Neuronal stem cell (in vitro differentiated cells): ENCODE data around the gene AUTS2.

Experiments used
- DNase-seq: peaks from one replicate; pipeline ENCODE4 v3.0.0-alpha.2; 2013; ENCODE audit warnings: low spot score
- H2AFZ ChIP-seq: one replicate; pipeline ENCODE4 v1.6.1; 2013; ENCODE audit warnings: mild to moderate bottlenecking, low read length, inconsistent platforms
- H2AK5ac ChIP-seq: 2 replicates; pipeline ENCODE4 v1.6.1; 2013; ENCODE audit warnings: low read depth, mild to moderate bottlenecking, inconsistent platforms, low read length, moderate library complexity, mixed read lengths
- H2BK120ac ChIP-seq: 2 replicates; pipeline ENCODE4 v1.6.1; 2013; ENCODE audit warnings: low read depth, mild to moderate bottlenecking, inconsistent platforms, low read length, moderate library complexity, mixed read lengths
- H2BK12ac ChIP-seq: one replicate; pipeline ENCODE4 v1.6.1; 2013; ENCODE audit warnings: low read length, inconsistent platforms
- H2BK15ac ChIP-seq: 2 replicates; pipeline ENCODE4 v1.6.1; 2013; ENCODE audit warnings: mild to moderate bottlenecking, low read length, inconsistent platforms, mixed read lengths
- H2BK5ac ChIP-seq: one replicate; pipeline ENCODE4 v1.6.1; 2013; ENCODE audit warnings: inconsistent platforms, mild to moderate bottlenecking, low read length, moderate library complexity
- H3K14ac ChIP-seq: one replicate; pipeline ENCODE4 v1.6.1; 2013; ENCODE audit warnings: low read length, inconsistent platforms
- H3K18ac ChIP-seq: 2 replicates; pipeline ENCODE4 v1.6.1; 2013; ENCODE audit warnings: low read length, inconsistent platforms
- H3K23ac ChIP-seq: 2 replicates; pipeline ENCODE4 v1.6.1; 2013; ENCODE audit warnings: low read depth, mild to moderate bottlenecking, mixed read lengths, low read length, inconsistent platforms; ENCODE audit not compliant: poor library complexity
- H3K27ac ChIP-seq: replicated peaks from 3 replicates; pipeline ENCODE4 v1.5.1; 2013; ENCODE audit warnings: low read length, inconsistent platforms
- H3K27me3 ChIP-seq, 3 experiments: 2 replicates each; pipeline ENCODE4 v1.6.1; 2013; ENCODE audit warnings: low read length in 3 of 3, mild to moderate bottlenecking in 2 of 3, inconsistent platforms in 1 of 3, low read depth in 1 of 3, mixed read lengths in 1 of 3, moderate library complexity in 1 of 3; ENCODE audit not compliant: control insufficient read depth in 3 of 3, insufficient read depth in 3 of 3
- H3K36me3 ChIP-seq, 2 donors: replicated peaks in 1 of 2; 2 replicates each; pipeline ENCODE4 v1.6.1; 2013; ENCODE audit warnings: low read length in 2 of 2; ENCODE audit not compliant: control insufficient read depth in 2 of 2, insufficient read depth in 2 of 2
- H3K4ac ChIP-seq: 2 replicates; pipeline ENCODE4 v1.6.1; 2013; ENCODE audit warnings: inconsistent platforms, mild to moderate bottlenecking, low read length, moderate library complexity
- H3K4me1 ChIP-seq, 2 donors: 1 replicate in 1 of 2; 2 replicates in 1 of 2; pipeline ENCODE4 v1.6.1; 2013; ENCODE audit warnings: low read length in 2 of 2, low read depth in 1 of 2; ENCODE audit not compliant: control insufficient read depth in 2 of 2, insufficient read depth in 1 of 2
- H3K4me2 ChIP-seq: one replicate; pipeline ENCODE4 v1.6.1; 2013; ENCODE audit warnings: mild to moderate bottlenecking, low read length, inconsistent platforms; ENCODE audit not compliant: insufficient read depth, poor library complexity, severe bottlenecking
- H3K4me3 ChIP-seq, 2 donors: 2 replicates each; pipeline ENCODE4 v1.5.1; 2013; ENCODE audit warnings: low read length in 2 of 2, mild to moderate bottlenecking in 2 of 2, inconsistent platforms in 1 of 2, moderate library complexity in 1 of 2
- H3K79me1 ChIP-seq: one replicate; pipeline ENCODE4 v1.6.1; 2013; ENCODE audit warnings: low read depth, mild to moderate bottlenecking, inconsistent platforms, low read length, moderate library complexity
- H3K9ac ChIP-seq: one replicate; pipeline ENCODE4 v1.6.1; 2013; ENCODE audit warnings: mild to moderate bottlenecking, low read depth, low read length, inconsistent platforms; ENCODE audit not compliant: poor library complexity
- H3K9me3 ChIP-seq, 2 donors: replicated peaks in 1 of 2; 2 replicates each; pipeline versions ENCODE3 to v1.6.1; 2013; ENCODE audit warnings: low read length in 2 of 2, mild to moderate bottlenecking in 2 of 2, inconsistent platforms in 1 of 2, low read depth in 1 of 2, mixed read lengths in 1 of 2, moderate library complexity in 1 of 2; ENCODE audit not compliant: control insufficient read depth in 2 of 2, insufficient read depth in 1 of 2
- H4K8ac ChIP-seq: one replicate; pipeline ENCODE4 v1.6.1; 2013; ENCODE audit warnings: low read depth, mild to moderate bottlenecking, inconsistent platforms, low read length, moderate library complexity
- H4K91ac ChIP-seq: one replicate; pipeline ENCODE4 v1.6.1; 2013; ENCODE audit warnings: low read length, low read depth, mild to moderate bottlenecking, inconsistent platforms; ENCODE audit not compliant: poor library complexity
- WGBS, 2 donors: extraction: QIAGEN DNeasy Blood & Tissue Kit; methylation state at CpG; one replicate each; pipeline ENCODE4 v1.1.7; 2013; ENCODE audit warnings: missing lambda C conversion rate in 2 of 2, mixed read lengths in 1 of 2; ENCODE audit not compliant: insufficient read length in 2 of 2, insufficient replicate concordance in 1 of 2; ENCODE audit errors: extremely low coverage in 2 of 2; 5-methylcytosine and 5-hydroxymethylcytosine counted together

AUTS2 gene

DNA sequence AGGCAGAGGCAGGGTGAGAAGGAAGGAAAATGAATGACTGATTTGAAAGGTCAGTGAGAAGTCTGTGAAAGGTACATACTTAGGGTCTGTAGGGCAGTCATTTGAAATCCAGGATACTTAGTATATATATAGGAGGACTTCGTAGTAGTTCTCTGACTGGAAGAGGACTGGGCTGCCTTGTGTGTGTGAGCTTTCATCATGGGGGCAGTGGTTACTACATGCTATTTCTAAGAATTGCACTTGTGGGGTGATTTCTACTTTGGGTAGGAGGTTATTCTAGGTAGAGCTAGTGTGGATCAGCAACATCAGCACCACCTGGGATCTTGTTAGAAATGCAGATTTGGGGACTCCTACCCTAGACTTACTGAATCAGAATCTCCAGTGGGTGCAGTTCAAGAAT is 104.1 kb downstream of the AUTS2 start:
- no peak overlapping the region for H3K14ac ChIP-seq
- no peak overlapping the region for H2BK12ac ChIP-seq
- H2AFZ ChIP-seq = no peak overlapping the region
- no peak overlapping the region for H4K8ac ChIP-seq
- no peak overlapping the region for H3K4ac ChIP-seq
- H3K23ac ChIP-seq = no peak overlapping the region
- no peak for DNase-seq
- no peaks in the 10 kb centered on the region for H3K9me3 ChIP-seq
- no peak overlapping the region for H3K27ac ChIP-seq
- H2AK5ac ChIP-seq = no peak overlapping the region
- H4K91ac ChIP-seq = no peak overlapping the region
- peaks cover 3% of the 10 kb centered on the region for H3K79me1 ChIP-seq
- H3K4me3 ChIP-seq = no peak overlapping the region
- H3K36me3 ChIP-seq = no peaks in the 10 kb centered on the region
- H3K4me2 ChIP-seq = no peak overlapping the region
- H2BK5ac ChIP-seq = no peak overlapping the region
- no CpG with 5 or more reads among the region's 1 CpG for WGBS, 2 donors
- H3K9ac ChIP-seq = no peak overlapping the region
- no peak overlapping the region for H2BK15ac ChIP-seq
- no peaks in the 10 kb centered on the region for H3K27me3 ChIP-seq
- no peak overlapping the region for H2BK120ac ChIP-seq
- H3K4me1 ChIP-seq = peaks cover 12 to 16% of the 10 kb centered on the region in 2 donors
- no peak overlapping the region for H3K18ac ChIP-seq

DNA sequence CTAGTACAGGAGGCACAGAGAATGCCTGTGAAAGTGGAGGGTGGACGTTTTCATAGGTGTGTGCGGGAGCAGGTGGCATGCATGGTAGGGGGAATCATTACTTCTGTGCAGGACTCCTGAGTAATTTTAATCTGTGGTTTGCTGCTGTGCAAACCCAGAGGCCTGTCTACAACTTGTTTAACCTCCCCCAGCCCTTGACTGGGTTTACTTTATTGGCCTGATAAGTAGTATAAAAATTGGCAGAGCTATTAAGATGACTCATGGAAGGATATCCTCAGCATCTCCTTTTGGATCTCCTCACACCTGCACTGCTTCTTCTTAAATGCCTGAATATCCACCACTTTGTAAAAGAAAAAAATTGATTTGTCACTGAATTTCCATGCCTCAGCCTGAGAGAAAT is 104.8 kb downstream of the AUTS2 start:
- Histone ChIP-seq H2BK120ac (no peak overlapping the region), H3K18ac (no peak overlapping the region), H3K4ac (no peak overlapping the region), H3K23ac (no peak overlapping the region), H2BK12ac (no peak overlapping the region), H2AK5ac (no peak overlapping the region), H3K4me1 (peaks cover 12 to 16% of the 10 kb centered on the region in 2 donors), H3K4me2 (no peak overlapping the region), H4K8ac (no peak overlapping the region), H3K4me3 (no peak overlapping the region), H4K91ac (no peak overlapping the region), H3K27me3 (no peaks in the 10 kb centered on the region), H3K27ac (no peak overlapping the region), H3K14ac (no peak overlapping the region), H2AFZ (no peak overlapping the region), H2BK15ac (no peak overlapping the region), H3K9ac (no peak overlapping the region), H3K79me1 (peaks cover 3% of the 10 kb centered on the region), H3K9me3 (no peaks in the 10 kb centered on the region), H2BK5ac (no peak overlapping the region), H3K36me3 (no peaks in the 10 kb centered on the region)
- no CpG with 5 or more reads among the region's 2 CpGs for WGBS, 2 donors
- DNase-seq = no peak

DNA sequence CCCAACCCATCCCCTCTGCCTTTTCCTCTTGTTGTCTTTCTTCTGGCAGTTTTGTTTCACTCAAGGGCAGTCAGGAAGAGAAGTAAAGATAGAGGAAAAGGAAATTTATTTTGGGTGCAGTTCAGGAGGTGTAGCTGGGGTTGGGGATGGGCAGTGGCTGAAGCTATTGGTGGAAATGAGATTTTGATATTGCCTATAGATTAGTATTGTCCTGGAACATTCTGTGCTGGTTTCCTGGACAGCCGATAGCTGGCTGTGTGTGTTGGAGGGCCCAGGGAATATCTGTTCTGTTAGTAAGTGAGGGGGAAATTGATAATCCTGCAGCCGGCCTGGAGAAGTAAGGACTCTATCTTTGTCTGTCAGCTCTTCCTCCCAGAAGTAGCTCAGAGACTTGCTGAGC is 107.8 kb downstream of the AUTS2 start:
- Histone ChIP-seq H4K91ac (no peak overlapping the region), H2BK15ac (no peak overlapping the region), H3K23ac (no peak overlapping the region), H4K8ac (no peak overlapping the region), H3K9ac (no peak overlapping the region), H2BK120ac (no peak overlapping the region), H3K18ac (no peak overlapping the region), H3K4ac (no peak overlapping the region), H2AFZ (no peak overlapping the region), H3K36me3 (no peaks in the 10 kb centered on the region), H3K4me1 (peaks cover 17 to 30% of the 10 kb centered on the region in 2 donors), H3K4me2 (no peak overlapping the region), H3K79me1 (peaks cover 3% of the 10 kb centered on the region), H3K27me3 (no peaks in the 10 kb centered on the region), H3K14ac (no peak overlapping the region), H3K27ac (no peak overlapping the region), H3K4me3 (no peak overlapping the region), H2AK5ac (no peak overlapping the region), H2BK12ac (no peak overlapping the region), H3K9me3 (no peaks in the 10 kb centered on the region), H2BK5ac (no peak overlapping the region)
- no CpG with 5 or more reads among the region's 2 CpGs for WGBS, 2 donors
- no peak for DNase-seq

DNA sequence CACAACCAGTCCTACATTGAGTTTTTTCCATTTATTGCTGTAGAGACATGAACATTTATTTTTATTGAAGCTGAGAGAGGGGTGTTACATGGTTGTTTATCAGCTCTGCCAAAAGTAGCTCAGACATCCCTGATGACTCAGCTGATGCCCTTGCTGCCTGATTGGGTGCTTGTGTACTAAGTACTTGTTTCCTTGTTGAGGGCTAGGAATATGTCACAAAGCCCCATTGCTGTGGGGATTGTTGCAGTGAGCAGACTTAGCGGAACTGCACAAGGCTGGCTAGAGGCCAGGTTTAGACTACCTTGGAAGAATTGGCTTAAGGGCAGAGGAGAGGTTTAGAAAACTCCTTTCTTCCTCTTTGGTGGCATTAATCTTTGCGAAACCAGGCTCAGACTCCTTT is 110.6 kb downstream of the AUTS2 start:
- no peak overlapping the region for H2BK15ac ChIP-seq
- H3K9me3 ChIP-seq = no peaks in the 10 kb centered on the region
- no peak overlapping the region for H3K27ac ChIP-seq
- H3K4me1 ChIP-seq = peaks cover 15 to 23% of the 10 kb centered on the region in 2 donors
- H3K4me3 ChIP-seq = no peak overlapping the region
- no peak overlapping the region for H4K91ac ChIP-seq
- H3K36me3 ChIP-seq = no peaks in the 10 kb centered on the region
- H3K79me1 ChIP-seq = no peaks in the 10 kb centered on the region
- H2BK12ac ChIP-seq = no peak overlapping the region
- H3K27me3 ChIP-seq = no peaks in the 10 kb centered on the region
- no peak overlapping the region for H3K14ac ChIP-seq
- no peak for DNase-seq
- no CpG with 5 or more reads among the region's 2 CpGs for WGBS, 2 donors
- H2BK120ac ChIP-seq = no peak overlapping the region
- no peak overlapping the region for H3K4ac ChIP-seq
- no peak overlapping the region for H3K18ac ChIP-seq
- H2BK5ac ChIP-seq = no peak overlapping the region
- H3K9ac ChIP-seq = no peak overlapping the region
- H2AFZ ChIP-seq = no peak overlapping the region
- H3K23ac ChIP-seq = no peak overlapping the region
- no peak overlapping the region for H4K8ac ChIP-seq
- no peak overlapping the region for H3K4me2 ChIP-seq
- H2AK5ac ChIP-seq = no peak overlapping the region
